Bronchial smooth muscle cell (primary cell): Measurements from ENCODE around the gene SAMD4B. TPM values are rescaled to one million over a fixed set of nuclear protein-coding genes. Genes with fewer than 3 reads are reported as not detected.

Experiments used
- total RNA-seq: library from RNA; depleted of rRNA; stranded (reverse); fragments of >200 nt; gene quantifications from 2 replicates; pipeline ENCODE4 v1.2.1, GENCODE V29; 2014

Gene SAMD4B
- total RNA-seq: 38.6 and 53.2 TPM in 2 replicates

GRCh38 chr19:39341719-39342604 lies at the start of gene SAMD4B:
SAMD4B (plus strand) TSS chr19:39342421; CDS start chr19:39356894, 14,473 bp downstream.

GRCh38 chr19:39296055-39296645 lies 46.1 kb upstream of the SAMD4B start, which contains the start of gene IFNL1:
IFNL1 (plus strand) TSS chr19:39296407; CDS start chr19:39296422, 15 bp downstream.

GRCh38 chr19:39390751-39391437 lies 48.7 kb downstream of the SAMD4B start, which contains the start of the genes MED29 and PAF1:
MED29 (plus strand) TSS chr19:39391378; CDS start chr19:39391423, 45 bp downstream.
PAF1 (minus strand) TSS chr19:39391106; CDS start chr19:39390864, 242 bp downstream.

GRCh38 chr19:39406656-39407409 lies 64.6 kb downstream of the SAMD4B start, which contains the start of gene ZFP36:
ZFP36 (plus strand) TSS chr19:39406847; CDS start chr19:39406905, 58 bp downstream.

GRCh38 chr19:39412100-39412866 lies 70.1 kb downstream of the SAMD4B start, which contains the start of gene PLEKHG2:
PLEKHG2 (plus strand) TSS chr19:39412669; CDS start chr19:39414087, 1,418 bp downstream.

Other genes starting within 250 kb of the SAMD4B start
- 5.2 and 6.2 TPM in 2 replicates for gene PAK4, start 216.6 kb upstream of the SAMD4B start, total RNA-seq
- under 0.01 TPM in 1 of 2 replicates, not detected in the other for gene NCCRP1, start 145.5 kb upstream of the SAMD4B start, total RNA-seq
- not detected in 2 replicates for gene SYCN, start 138.2 kb upstream of the SAMD4B start, total RNA-seq
- not detected in 2 replicates for gene IFNL3, start 97.4 kb upstream of the SAMD4B start, total RNA-seq
- not detected in 2 replicates for gene IFNL4, start 93.6 kb upstream of the SAMD4B start, total RNA-seq
- gene IFNL2, start 74.0 kb upstream of the SAMD4B start, total RNA-seq: not detected in 2 replicates
- gene IFNL1, start 46.0 kb upstream of the SAMD4B start, total RNA-seq: not detected in 2 replicates
- gene LRFN1, start 21.6 kb upstream of the SAMD4B start, total RNA-seq: under 0.01 TPM in 2 replicates
- 0.32 and 0.60 TPM in 2 replicates for gene GMFG, start 6.4 kb upstream of the SAMD4B start, total RNA-seq
- 57.8 and 61.7 TPM in 2 replicates for gene PAF1, start 48.7 kb downstream of the SAMD4B start, total RNA-seq
- 12.8 and 19.1 TPM in 2 replicates for gene MED29, start 49.0 kb downstream of the SAMD4B start, total RNA-seq
- gene ZFP36, start 64.4 kb downstream of the SAMD4B start, total RNA-seq: 2.4 and 3.0 TPM in 2 replicates
- 11.0 and 23.0 TPM in 2 replicates for gene PLEKHG2, start 70.2 kb downstream of the SAMD4B start, total RNA-seq
- 96.1 and 102 TPM in 2 replicates for gene RPS16, start 93.5 kb downstream of the SAMD4B start, total RNA-seq
- gene SUPT5H, start 103.2 kb downstream of the SAMD4B start, total RNA-seq: 70.6 and 85.5 TPM in 2 replicates
- gene TIMM50, start 138.4 kb downstream of the SAMD4B start, total RNA-seq: 37.1 and 46.2 TPM in 2 replicates
- gene DLL3, start 156.5 kb downstream of the SAMD4B start, total RNA-seq: under 0.01 and 0.16 TPM in 2 replicates
- not detected in 2 replicates for gene SELENOV, start 172.7 kb downstream of the SAMD4B start, total RNA-seq
- gene EID2B, start 190.4 kb downstream of the SAMD4B start, total RNA-seq: 2.1 and 3.8 TPM in 2 replicates
- 6.7 and 13.6 TPM in 2 replicates for gene EID2, start 197.7 kb downstream of the SAMD4B start, total RNA-seq